ENCODE data around the gene RASSF5. TPM values are rescaled to one million over a fixed set of nuclear protein-coding genes. Genes with fewer than 3 reads are reported as not detected.

RASSF5 gene
- total RNA-seq, 1 experiment from 2014 or later, result 2.1 TPM

DNA sequence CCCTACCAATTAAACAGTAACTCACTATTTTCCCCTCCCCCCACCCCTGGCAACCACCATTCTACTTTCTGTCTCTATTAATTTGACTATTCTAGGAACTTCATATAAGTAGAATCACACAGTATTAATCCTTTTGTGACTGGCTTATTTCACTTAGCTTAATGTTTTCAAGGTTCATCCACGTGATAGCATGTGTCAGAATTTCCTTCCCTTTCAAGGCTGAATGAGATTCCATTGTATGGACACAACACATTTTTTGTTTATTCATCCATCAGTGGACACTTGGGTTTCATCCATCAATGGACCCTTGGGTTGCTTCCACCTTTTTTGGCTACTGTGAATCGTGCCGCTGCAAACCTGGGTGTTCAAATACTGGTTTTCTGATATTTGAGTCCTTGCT, 63.2 kb downstream of the RASSF5 start (continued):
- TF ChIP-seq, protein P1, sequence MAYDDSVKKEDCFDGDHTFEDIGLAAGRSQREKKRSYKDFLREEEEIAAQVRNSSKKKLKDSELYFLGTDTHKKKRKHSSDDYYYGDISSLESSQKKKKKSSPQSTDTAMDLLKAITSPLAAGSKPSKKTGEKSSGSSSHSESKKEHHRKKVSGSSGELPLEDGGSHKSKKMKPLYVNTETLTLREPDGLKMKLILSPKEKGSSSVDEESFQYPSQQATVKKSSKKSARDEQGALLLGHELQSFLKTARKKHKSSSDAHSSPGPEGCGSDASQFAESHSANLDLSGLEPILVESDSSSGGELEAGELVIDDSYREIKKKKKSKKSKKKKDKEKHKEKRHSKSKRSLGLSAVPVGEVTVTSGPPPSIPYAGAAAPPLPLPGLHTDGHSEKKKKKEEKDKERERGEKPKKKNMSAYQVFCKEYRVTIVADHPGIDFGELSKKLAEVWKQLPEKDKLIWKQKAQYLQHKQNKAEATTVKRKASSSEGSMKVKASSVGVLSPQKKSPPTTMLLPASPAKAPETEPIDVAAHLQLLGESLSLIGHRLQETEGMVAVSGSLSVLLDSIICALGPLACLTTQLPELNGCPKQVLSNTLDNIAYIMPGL (CRISPR knock-in tag; IDR thresholded peaks at IDR 0.05), result no peak
- TF ChIP-seq NR3C1 (CRISPR knock-in tag; conservative IDR thresholded peaks at IDR 0.05; ENCODE audit: low read depth) (no peak), JUN (CRISPR knock-in tag; IDR thresholded peaks at IDR 0.05) (no peak)

- TF ChIP-seq GABPB1 (CRISPR knock-in tag; IDR thresholded peaks at IDR 0.05) (no peak), ZNF416 (CRISPR knock-in tag; IDR thresholded peaks at IDR 0.05) (no peak), SMAD4 (CRISPR knock-in tag; IDR thresholded peaks at IDR 0.05) (no peak), NR3C1 (CRISPR knock-in tag; conservative IDR thresholded peaks at IDR 0.05; ENCODE audit: low read depth) (no peak), ZNF232 (CRISPR knock-in tag; IDR thresholded peaks at IDR 0.05) (no peak), NFATC4 (CRISPR knock-in tag; IDR thresholded peaks at IDR 0.05) (no peak)
- TF ChIP-seq, protein P2, sequence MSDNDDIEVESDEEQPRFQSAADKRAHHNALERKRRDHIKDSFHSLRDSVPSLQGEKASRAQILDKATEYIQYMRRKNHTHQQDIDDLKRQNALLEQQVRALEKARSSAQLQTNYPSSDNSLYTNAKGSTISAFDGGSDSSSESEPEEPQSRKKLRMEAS (CRISPR knock-in tag; IDR thresholded peaks at IDR 0.05), result no peak
- TF ChIP-seq, protein P3, sequence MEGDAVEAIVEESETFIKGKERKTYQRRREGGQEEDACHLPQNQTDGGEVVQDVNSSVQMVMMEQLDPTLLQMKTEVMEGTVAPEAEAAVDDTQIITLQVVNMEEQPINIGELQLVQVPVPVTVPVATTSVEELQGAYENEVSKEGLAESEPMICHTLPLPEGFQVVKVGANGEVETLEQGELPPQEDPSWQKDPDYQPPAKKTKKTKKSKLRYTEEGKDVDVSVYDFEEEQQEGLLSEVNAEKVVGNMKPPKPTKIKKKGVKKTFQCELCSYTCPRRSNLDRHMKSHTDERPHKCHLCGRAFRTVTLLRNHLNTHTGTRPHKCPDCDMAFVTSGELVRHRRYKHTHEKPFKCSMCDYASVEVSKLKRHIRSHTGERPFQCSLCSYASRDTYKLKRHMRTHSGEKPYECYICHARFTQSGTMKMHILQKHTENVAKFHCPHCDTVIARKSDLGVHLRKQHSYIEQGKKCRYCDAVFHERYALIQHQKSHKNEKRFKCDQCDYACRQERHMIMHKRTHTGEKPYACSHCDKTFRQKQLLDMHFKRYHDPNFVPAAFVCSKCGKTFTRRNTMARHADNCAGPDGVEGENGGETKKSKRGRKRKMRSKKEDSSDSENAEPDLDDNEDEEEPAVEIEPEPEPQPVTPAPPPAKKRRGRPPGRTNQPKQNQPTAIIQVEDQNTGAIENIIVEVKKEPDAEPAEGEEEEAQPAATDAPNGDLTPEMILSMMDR (IDR thresholded peaks at IDR 0.05), result no peak
- TF ChIP-seq, protein P4, sequence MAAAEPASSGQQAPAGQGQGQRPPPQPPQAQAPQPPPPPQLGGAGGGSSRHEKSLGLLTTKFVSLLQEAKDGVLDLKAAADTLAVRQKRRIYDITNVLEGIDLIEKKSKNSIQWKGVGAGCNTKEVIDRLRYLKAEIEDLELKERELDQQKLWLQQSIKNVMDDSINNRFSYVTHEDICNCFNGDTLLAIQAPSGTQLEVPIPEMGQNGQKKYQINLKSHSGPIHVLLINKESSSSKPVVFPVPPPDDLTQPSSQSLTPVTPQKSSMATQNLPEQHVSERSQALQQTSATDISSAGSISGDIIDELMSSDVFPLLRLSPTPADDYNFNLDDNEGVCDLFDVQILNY (CRISPR knock-in tag; IDR thresholded peaks at IDR 0.05), result no peak
- TF ChIP-seq, protein P5, sequence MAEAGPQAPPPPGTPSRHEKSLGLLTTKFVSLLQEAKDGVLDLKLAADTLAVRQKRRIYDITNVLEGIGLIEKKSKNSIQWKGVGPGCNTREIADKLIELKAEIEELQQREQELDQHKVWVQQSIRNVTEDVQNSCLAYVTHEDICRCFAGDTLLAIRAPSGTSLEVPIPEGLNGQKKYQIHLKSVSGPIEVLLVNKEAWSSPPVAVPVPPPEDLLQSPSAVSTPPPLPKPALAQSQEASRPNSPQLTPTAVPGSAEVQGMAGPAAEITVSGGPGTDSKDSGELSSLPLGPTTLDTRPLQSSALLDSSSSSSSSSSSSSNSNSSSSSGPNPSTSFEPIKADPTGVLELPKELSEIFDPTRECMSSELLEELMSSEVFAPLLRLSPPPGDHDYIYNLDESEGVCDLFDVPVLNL (CRISPR knock-in tag; IDR thresholded peaks at IDR 0.05; ENCODE audit: borderline replicate concordance, low read depth), result no peak
- no peaks in the 10 kb centered on the region for H3K9me3 Mint-ChIP-seq
- no peak overlapping the region for H3K4me3 Mint-ChIP-seq
- ATAC-seq (no peak), DNase-seq (ENCODE audit: low spot score) (no peak)
- H3K27me3 Mint-ChIP-seq (ENCODE audit: low read depth), result no peaks in the 10 kb centered on the region
- ChIA-PET CTCF (no interaction called here), POLR2A (no interaction called here)
- H3K36me3 Mint-ChIP-seq, result no peaks in the 10 kb centered on the region
- peaks cover 19% of the 10 kb centered on the region for H3K4me1 Mint-ChIP-seq
- no peak overlapping the region for H3K27ac Mint-ChIP-seq
Measured at GRCh38 chr1:206572835-206573234, 65.5 kb downstream of the RASSF5 start.

DNA sequence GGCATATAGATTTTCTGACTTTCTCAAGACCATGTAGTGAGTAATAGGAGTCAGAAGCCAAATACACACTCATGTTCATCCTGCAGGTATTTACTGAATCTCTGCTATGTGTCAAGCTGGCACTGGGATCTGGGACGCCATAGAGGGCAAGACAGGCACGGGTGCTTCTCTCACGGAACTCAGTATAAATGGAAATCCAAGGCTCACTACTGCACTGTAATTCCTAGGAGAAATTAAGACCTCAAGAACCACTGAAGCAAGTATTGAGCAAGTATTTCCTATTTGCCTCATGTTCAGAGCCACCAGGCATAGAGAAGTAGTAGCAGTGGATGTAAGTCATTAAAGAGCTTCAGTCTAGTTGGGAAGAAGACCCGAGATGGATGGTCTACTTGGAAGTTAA, 66.0 kb downstream of the RASSF5 start:
- H3K4me1 Mint-ChIP-seq, result peaks cover 19% of the 10 kb centered on the region
- ATAC-seq, result no peak
- no peaks in the 10 kb centered on the region for H3K9me3 Mint-ChIP-seq
- H3K36me3 Mint-ChIP-seq, result no peaks in the 10 kb centered on the region
- no peak overlapping the region for H3K4me3 Mint-ChIP-seq
- no peak for DNase-seq (ENCODE audit: low spot score)
- ChIA-PET CTCF (interaction anchor here (1.0 kb wide), 1 partner anchor 28 kb away, joined by 6 read pairs; no protein-coding TSS in a partner anchor), POLR2A (no interaction called here)
- H3K27ac Mint-ChIP-seq, result no peak overlapping the region
- H3K27me3 Mint-ChIP-seq (ENCODE audit: low read depth), result no peaks in the 10 kb centered on the region
- no peak for TF ChIP-seq NR2C2 (CRISPR knock-in tag; IDR thresholded peaks at IDR 0.05)
- no peak for TF ChIP-seq ZNF317 (CRISPR knock-in tag; IDR thresholded peaks at IDR 0.05; ENCODE audit: borderline replicate concordance, low read depth)
- TF ChIP-seq ZBTB43 (CRISPR knock-in tag; IDR thresholded peaks at IDR 0.05), result no peak
- no peak for TF ChIP-seq ATF1 (CRISPR knock-in tag; IDR thresholded peaks at IDR 0.05)
- no peak for TF ChIP-seq KAT7 (CRISPR knock-in tag; IDR thresholded peaks at IDR 0.05; ENCODE audit: borderline replicate concordance)
- TF ChIP-seq JAZF1 (CRISPR knock-in tag; IDR thresholded peaks at IDR 0.05), result no peak
- TF ChIP-seq ESRRA (CRISPR knock-in tag; IDR thresholded peaks at IDR 0.05; ENCODE audit: borderline replicate concordance), result no peak
- TF ChIP-seq, protein P6, sequence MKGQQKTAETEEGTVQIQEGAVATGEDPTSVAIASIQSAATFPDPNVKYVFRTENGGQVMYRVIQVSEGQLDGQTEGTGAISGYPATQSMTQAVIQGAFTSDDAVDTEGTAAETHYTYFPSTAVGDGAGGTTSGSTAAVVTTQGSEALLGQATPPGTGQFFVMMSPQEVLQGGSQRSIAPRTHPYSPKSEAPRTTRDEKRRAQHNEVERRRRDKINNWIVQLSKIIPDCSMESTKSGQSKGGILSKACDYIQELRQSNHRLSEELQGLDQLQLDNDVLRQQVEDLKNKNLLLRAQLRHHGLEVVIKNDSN (CRISPR knock-in tag; IDR thresholded peaks at IDR 0.05), result no peak
- no peak for TF ChIP-seq ZNF671 (CRISPR knock-in tag; IDR thresholded peaks at IDR 0.05)
- no peak for TF ChIP-seq TP53 (CRISPR knock-in tag; IDR thresholded peaks at IDR 0.05)
- TF ChIP-seq, protein P7, sequence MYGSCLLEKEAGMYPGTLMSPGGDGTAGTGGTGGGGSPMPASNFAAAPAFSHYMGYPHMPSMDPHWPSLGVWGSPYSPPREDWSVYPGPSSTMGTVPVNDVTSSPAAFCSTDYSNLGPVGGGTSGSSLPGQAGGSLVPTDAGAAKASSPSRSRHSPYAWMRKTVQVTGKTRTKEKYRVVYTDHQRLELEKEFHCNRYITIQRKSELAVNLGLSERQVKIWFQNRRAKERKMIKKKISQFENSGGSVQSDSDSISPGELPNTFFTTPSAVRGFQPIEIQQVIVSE (CRISPR knock-in tag; IDR thresholded peaks at IDR 0.05; ENCODE audit: borderline replicate concordance), result no peak

All from WTC11 (cell line).